IPS-18a (cell line): ENCODE measurements around the gene PREX1.

Experiments
- H3K27ac ChIP-seq: one replicate; pipeline ENCODE4 v1.5.1; 2013; ENCODE audit warnings: low read length
- H3K27me3 ChIP-seq: one replicate; pipeline ENCODE4 v1.6.1; 2013; ENCODE audit warnings: mild to moderate bottlenecking, low read length; ENCODE audit not compliant: control insufficient read depth, insufficient read depth
- H3K36me3 ChIP-seq: one replicate; pipeline ENCODE4 v1.6.1; 2013; ENCODE audit warnings: low read depth, low read length; ENCODE audit not compliant: control insufficient read depth
- H3K4me1 ChIP-seq: one replicate; pipeline ENCODE4 v1.6.1; 2013; ENCODE audit warnings: low read depth, low read length; ENCODE audit not compliant: control insufficient read depth
- H3K4me3 ChIP-seq: one replicate; pipeline ENCODE4 v1.5.1; 2013; ENCODE audit warnings: low read length
- H3K9ac ChIP-seq: one replicate; pipeline ENCODE4 v1.6.1; 2013; ENCODE audit warnings: mild to moderate bottlenecking, low read length, moderate library complexity
- H3K9me3 ChIP-seq: one replicate; pipeline ENCODE4 v1.6.1; 2013; ENCODE audit warnings: low read depth, low read length; ENCODE audit not compliant: control insufficient read depth

PREX1 gene

GRCh38 chr20:48749437-48749836, 78.4 kb downstream of the PREX1 start:
- H3K4me1 ChIP-seq = peaks cover 30% of the 10 kb centered on the region
- H3K4me3 ChIP-seq = no peak overlapping the region
- H3K9me3 ChIP-seq = no peaks in the 10 kb centered on the region
- H3K36me3 ChIP-seq = no peaks in the 10 kb centered on the region
- no peaks in the 10 kb centered on the region for H3K27me3 ChIP-seq
- H3K27ac ChIP-seq = no peak overlapping the region
- H3K9ac ChIP-seq = no peak overlapping the region

- Histone ChIP-seq H3K9me3 (no peaks in the 10 kb centered on the region), H3K4me3 (no peak overlapping the region), H3K4me1 (peaks cover 22% of the 10 kb centered on the region), H3K9ac (no peak overlapping the region), H3K27ac (no peak overlapping the region), H3K36me3 (peaks cover 3% of the 10 kb centered on the region), H3K27me3 (no peaks in the 10 kb centered on the region)
Measured at GRCh38 chr20:48748556-48748955, 79.2 kb downstream of the PREX1 start.

GRCh38 chr20:48747840-48748414, 79.9 kb downstream of the PREX1 start:
- Histone ChIP-seq H3K9me3 (no peaks in the 10 kb centered on the region), H3K27me3 (no peaks in the 10 kb centered on the region), H3K4me1 (peaks cover 21% of the 10 kb centered on the region), H3K4me3 (no peak overlapping the region), H3K36me3 (peaks cover 3% of the 10 kb centered on the region), H3K27ac (no peak overlapping the region), H3K9ac (no peak overlapping the region)

- Histone ChIP-seq H3K4me3 (no peak overlapping the region), H3K9ac (no peak overlapping the region), H3K36me3 (peaks cover 5% of the 10 kb centered on the region), H3K4me1 (peaks cover 5% of the 10 kb centered on the region), H3K27me3 (no peaks in the 10 kb centered on the region), H3K9me3 (no peaks in the 10 kb centered on the region), H3K27ac (no peak overlapping the region)
Measured at GRCh38 chr20:48745330-48745729, 82.5 kb downstream of the PREX1 start.

GRCh38 chr20:48744515-48744914, 83.3 kb downstream of the PREX1 start:
- no peaks in the 10 kb centered on the region for H3K9me3 ChIP-seq
- peaks cover 5% of the 10 kb centered on the region for H3K36me3 ChIP-seq

GRCh38 chr20:48743807-48744206, 84.0 kb downstream of the PREX1 start:
- peaks cover 5% of the 10 kb centered on the region for H3K36me3 ChIP-seq
- no peak overlapping the region for H3K27ac ChIP-seq
- H3K4me3 ChIP-seq = no peak overlapping the region
- H3K9ac ChIP-seq = no peak overlapping the region
- no peaks in the 10 kb centered on the region for H3K9me3 ChIP-seq
- H3K27me3 ChIP-seq = no peaks in the 10 kb centered on the region
- peaks cover 5% of the 10 kb centered on the region for H3K4me1 ChIP-seq

More at GRCh38 chr20:48744515-48744914, 83.3 kb downstream of the PREX1 start:
- peaks cover 5% of the 10 kb centered on the region for H3K4me1 ChIP-seq
- H3K4me3 ChIP-seq = no peak overlapping the region
- no peak overlapping the region for H3K9ac ChIP-seq
- no peak overlapping the region for H3K27ac ChIP-seq
- H3K27me3 ChIP-seq = no peaks in the 10 kb centered on the region

- H3K27me3 ChIP-seq = no peaks in the 10 kb centered on the region
- H3K9me3 ChIP-seq = no peaks in the 10 kb centered on the region
- H3K4me1 ChIP-seq = peaks cover 5% of the 10 kb centered on the region
- H3K27ac ChIP-seq = no peak overlapping the region
- H3K4me3 ChIP-seq = no peak overlapping the region
- no peak overlapping the region for H3K9ac ChIP-seq
- peaks cover 5% of the 10 kb centered on the region for H3K36me3 ChIP-seq
Measured at GRCh38 chr20:48742912-48743680, 84.7 kb downstream of the PREX1 start.

GRCh38 chr20:48742233-48742632, 85.6 kb downstream of the PREX1 start:
- H3K27me3 ChIP-seq = no peaks in the 10 kb centered on the region
- no peak overlapping the region for H3K4me3 ChIP-seq
- peaks cover 5% of the 10 kb centered on the region for H3K36me3 ChIP-seq
- H3K4me1 ChIP-seq = peaks cover 4% of the 10 kb centered on the region
- no peaks in the 10 kb centered on the region for H3K9me3 ChIP-seq
- no peak overlapping the region for H3K9ac ChIP-seq
- H3K27ac ChIP-seq = no peak overlapping the region

- H3K36me3 ChIP-seq = peaks cover 5% of the 10 kb centered on the region
- no peaks in the 10 kb centered on the region for H3K9me3 ChIP-seq
- H3K27ac ChIP-seq = no peak overlapping the region
- no peaks in the 10 kb centered on the region for H3K4me1 ChIP-seq
- no peak overlapping the region for H3K4me3 ChIP-seq
- no peaks in the 10 kb centered on the region for H3K27me3 ChIP-seq
- H3K9ac ChIP-seq = no peak overlapping the region
Measured at GRCh38 chr20:48741669-48742068, 86.1 kb downstream of the PREX1 start.

- Histone ChIP-seq H3K4me1 (no peaks in the 10 kb centered on the region), H3K9ac (no peak overlapping the region), H3K27me3 (no peaks in the 10 kb centered on the region), H3K27ac (no peak overlapping the region), H3K36me3 (peaks cover 5% of the 10 kb centered on the region), H3K9me3 (no peaks in the 10 kb centered on the region), H3K4me3 (no peak overlapping the region)
Measured at GRCh38 chr20:48740712-48741111, 87.1 kb downstream of the PREX1 start.

GRCh38 chr20:48740292-48740649, 87.5 kb downstream of the PREX1 start:
- Histone ChIP-seq H3K4me1 (no peaks in the 10 kb centered on the region), H3K9ac (no peak overlapping the region), H3K9me3 (no peaks in the 10 kb centered on the region), H3K27ac (no peak overlapping the region), H3K27me3 (no peaks in the 10 kb centered on the region), H3K4me3 (no peak overlapping the region), H3K36me3 (peaks cover 5% of the 10 kb centered on the region)
